Trophoblast cell (in vitro differentiated cells and primary cell): ENCODE results near the gene MARK4.
"Not testable (repeated sequence)": the region's sequence is repeated elsewhere in the genome, so short reads cannot be mapped to it uniquely, and the experiment has no call there.

ENCODE experiments used
- DNase-seq, 2 donors: peaks; one replicate each; pipeline ENCODE4 v3.0.0-alpha.2; 2016
- H2AFZ ChIP-seq: 2 replicates; pipeline ENCODE4 v1.6.1; 2013; ENCODE audit warnings: low read length, moderate library complexity, mild to moderate bottlenecking; ENCODE audit not compliant: insufficient read depth, poor library complexity
- H2AK5ac ChIP-seq: 2 replicates; pipeline ENCODE4 v1.6.1; 2013; ENCODE audit warnings: mild to moderate bottlenecking, low read length
- H2BK120ac ChIP-seq: 2 replicates; pipeline ENCODE4 v1.6.1; 2013; ENCODE audit warnings: low read length, mild to moderate bottlenecking, moderate library complexity; ENCODE audit not compliant: insufficient read depth, poor library complexity
- H2BK12ac ChIP-seq: 2 replicates; pipeline ENCODE4 v1.6.1; 2013; ENCODE audit warnings: mild to moderate bottlenecking, low read length, moderate library complexity
- H2BK5ac ChIP-seq: 2 replicates; pipeline ENCODE4 v1.6.1; 2013; ENCODE audit warnings: low read length, low read depth, moderate library complexity, mild to moderate bottlenecking; ENCODE audit not compliant: poor library complexity
- H3K14ac ChIP-seq: 2 replicates; pipeline ENCODE4 v1.6.1; 2013; ENCODE audit warnings: mild to moderate bottlenecking, low read length
- H3K18ac ChIP-seq: 2 replicates; pipeline ENCODE4 v1.6.1; 2013; ENCODE audit warnings: mild to moderate bottlenecking, low read length
- H3K23ac ChIP-seq: 2 replicates; pipeline ENCODE4 v1.6.1; 2013; ENCODE audit warnings: low read length
- H3K27ac ChIP-seq: 2 replicates; pipeline ENCODE4 v1.5.1; 2013; ENCODE audit warnings: low read depth, mild to moderate bottlenecking, inconsistent platforms, low read length, moderate library complexity
- H3K27me3 ChIP-seq: 2 replicates; pipeline ENCODE4 v1.6.1; 2013; ENCODE audit warnings: inconsistent platforms, mild to moderate bottlenecking, low read length, moderate library complexity; ENCODE audit not compliant: insufficient read depth
- H3K36me3 ChIP-seq, 2 experiments: 1 replicate in 1 of 2; 2 replicates in 1 of 2; pipeline ENCODE4 v1.6.1; 2013; ENCODE audit warnings: low read length in 2 of 2, mild to moderate bottlenecking in 2 of 2, moderate library complexity in 1 of 2; ENCODE audit not compliant: insufficient read depth in 2 of 2, control insufficient read depth in 1 of 2
- H3K4ac ChIP-seq: 2 replicates; pipeline ENCODE4 v1.6.1; 2013; ENCODE audit warnings: low read depth, mild to moderate bottlenecking, low read length, moderate library complexity
- H3K4me1 ChIP-seq, 2 experiments: 1 replicate in 1 of 2; 2 replicates in 1 of 2; pipeline ENCODE4 v1.6.1; 2013; ENCODE audit warnings: low read length in 2 of 2, mild to moderate bottlenecking in 2 of 2, moderate library complexity in 1 of 2; ENCODE audit not compliant: insufficient read depth in 2 of 2, control insufficient read depth in 1 of 2
- H3K4me2 ChIP-seq: 2 replicates; pipeline ENCODE4 v1.6.1; 2013; ENCODE audit warnings: inconsistent platforms, mild to moderate bottlenecking, low read length, moderate library complexity
- H3K4me3 ChIP-seq: 2 replicates; pipeline ENCODE4 v1.5.1; 2013; ENCODE audit warnings: mild to moderate bottlenecking, low read depth, low read length, inconsistent platforms
- H3K79me1 ChIP-seq: one replicate; pipeline ENCODE4 v1.6.1; 2013; ENCODE audit warnings: low read length
- H3K79me2 ChIP-seq: 2 replicates; pipeline ENCODE4 v1.6.1; 2013; ENCODE audit warnings: low read length, mild to moderate bottlenecking; ENCODE audit not compliant: control insufficient read depth, insufficient read depth, poor library complexity
- H3K9ac ChIP-seq: 2 replicates; pipeline ENCODE4 v1.6.1; 2013; ENCODE audit warnings: mild to moderate bottlenecking, low read length
- H3K9me3 ChIP-seq: 2 replicates; pipeline ENCODE4 v1.6.1; 2013; ENCODE audit warnings: low read depth, mild to moderate bottlenecking, control low read depth, inconsistent platforms, low read length; ENCODE audit not compliant: insufficient read depth
- H4K12ac ChIP-seq: 2 replicates; pipeline ENCODE4 v1.6.1; 2013; ENCODE audit warnings: low read depth, mild to moderate bottlenecking, low read length, moderate library complexity
- H4K8ac ChIP-seq: 2 replicates; pipeline ENCODE4 v1.6.1; 2013; ENCODE audit warnings: low read depth, mild to moderate bottlenecking, low read length, moderate library complexity
- H4K91ac ChIP-seq: one replicate; pipeline ENCODE4 v1.6.1; 2013; ENCODE audit warnings: low read depth, mild to moderate bottlenecking, low read length, moderate library complexity
- WGBS: extraction: QIAGEN DNeasy Blood & Tissue Kit; methylation state at CpG from one replicate; pipeline ENCODE4 v1.1.7; 2013; ENCODE audit warnings: missing lambda C conversion rate; ENCODE audit not compliant: insufficient read length, insufficient coverage; ENCODE audit errors: extremely low coverage; 5-methylcytosine and 5-hydroxymethylcytosine counted together

The MARK4 gene

GRCh38 chr19:45307361-45307760 is 56.3 kb downstream of the MARK4 start:
- no peak overlapping the region for H4K8ac ChIP-seq
- no peak overlapping the region for H2AK5ac ChIP-seq
- H3K23ac ChIP-seq: no peak overlapping the region
- no peak overlapping the region for H3K27ac ChIP-seq
- peaks cover 0 to 5% of the 10 kb centered on the region in 2 experiments for H3K36me3 ChIP-seq
- no peak overlapping the region for H3K4ac ChIP-seq
- no peaks in the 10 kb centered on the region for H3K79me2 ChIP-seq
- H3K18ac ChIP-seq: no peak overlapping the region
- no peak overlapping the region for H3K4me3 ChIP-seq
- H3K9me3 ChIP-seq: peaks cover 6% of the 10 kb centered on the region
- no peak overlapping the region for H3K4me2 ChIP-seq
- H2BK5ac ChIP-seq: no peak overlapping the region
- WGBS: no CpG with 5 or more reads among the region's 19 CpGs
- H4K91ac ChIP-seq: no peak overlapping the region
- no peak overlapping the region for H4K12ac ChIP-seq
- no peak for DNase-seq
- no peak overlapping the region for H3K14ac ChIP-seq
- no peak overlapping the region for H3K9ac ChIP-seq
- H3K27me3 ChIP-seq: no peaks in the 10 kb centered on the region
- H2BK12ac ChIP-seq: no peak overlapping the region
- H2AFZ ChIP-seq: no peak overlapping the region
- no peaks in the 10 kb centered on the region for H3K79me1 ChIP-seq
- H2BK120ac ChIP-seq: no peak overlapping the region
- H3K4me1 ChIP-seq: no peaks in the 10 kb centered on the region

GRCh38 chr19:45309322-45309721 is 58.3 kb downstream of the MARK4 start:
- not testable (repeated sequence) for H2BK5ac ChIP-seq, H3K27me3 ChIP-seq, H2BK120ac ChIP-seq, H3K23ac ChIP-seq, H3K4me2 ChIP-seq, H3K9ac ChIP-seq, H2BK12ac ChIP-seq, H3K79me2 ChIP-seq, H3K18ac ChIP-seq, H3K27ac ChIP-seq, H3K14ac ChIP-seq, H2AK5ac ChIP-seq, H2AFZ ChIP-seq, H4K8ac ChIP-seq, H3K36me3 ChIP-seq, H3K4ac ChIP-seq, H3K79me1 ChIP-seq, H3K9me3 ChIP-seq, H3K4me3 ChIP-seq, H4K91ac ChIP-seq, H4K12ac ChIP-seq, DNase-seq, H3K4me1 ChIP-seq
- WGBS: no CpG with 5 or more reads among the region's 8 CpGs

- H2BK120ac ChIP-seq: no peak overlapping the region
- peaks cover 4% of the 10 kb centered on the region for H3K9me3 ChIP-seq
- H3K9ac ChIP-seq: no peak overlapping the region
- no peaks in the 10 kb centered on the region for H3K79me2 ChIP-seq
- no peak overlapping the region for H3K4ac ChIP-seq
- no peak overlapping the region for H2AFZ ChIP-seq
- no peaks in the 10 kb centered on the region for H3K27me3 ChIP-seq
- H2BK5ac ChIP-seq: no peak overlapping the region
- no peak overlapping the region for H4K12ac ChIP-seq
- no peak overlapping the region for H3K14ac ChIP-seq
- H3K4me2 ChIP-seq: no peak overlapping the region
- no peaks in the 10 kb centered on the region for H3K36me3 ChIP-seq
- no peak overlapping the region for H3K4me3 ChIP-seq
- DNase-seq: no peak
- H3K79me1 ChIP-seq: no peaks in the 10 kb centered on the region
- H3K27ac ChIP-seq: no peak overlapping the region
- H4K91ac ChIP-seq: no peak overlapping the region
- H3K18ac ChIP-seq: no peak overlapping the region
- H2AK5ac ChIP-seq: no peak overlapping the region
- H2BK12ac ChIP-seq: no peak overlapping the region
- WGBS: no CpG with 5 or more reads among the region's 18 CpGs
- H3K4me1 ChIP-seq: no peaks in the 10 kb centered on the region
- H3K23ac ChIP-seq: no peak overlapping the region
- H4K8ac ChIP-seq: no peak overlapping the region
These were observed 60.5 kb downstream of the MARK4 start for GRCh38 chr19:45311621-45312020.

- not testable (repeated sequence) for H3K36me3 ChIP-seq, H4K8ac ChIP-seq, H3K23ac ChIP-seq, H2AK5ac ChIP-seq, H3K9ac ChIP-seq, H3K79me2 ChIP-seq, H2AFZ ChIP-seq, H3K27ac ChIP-seq, H3K18ac ChIP-seq, H3K4me2 ChIP-seq, H4K91ac ChIP-seq, H4K12ac ChIP-seq, H2BK5ac ChIP-seq, H3K4ac ChIP-seq, H3K4me3 ChIP-seq, H2BK120ac ChIP-seq, H3K14ac ChIP-seq, H3K79me1 ChIP-seq, H2BK12ac ChIP-seq, H3K9me3 ChIP-seq, H3K27me3 ChIP-seq, DNase-seq, H3K4me1 ChIP-seq
- no CpG with 5 or more reads among the region's 14 CpGs for WGBS
These were observed 61.2 kb downstream of the MARK4 start for GRCh38 chr19:45312285-45312684.
